K562 (cell line): ENCODE results near the gene NEURL2. TPM values are rescaled to one million over a fixed set of nuclear protein-coding genes. Genes with fewer than 3 reads are reported as not detected.

Experiments used
- CBFA2T3 ChIP-seq: fragments of 450-650 bp; IDR thresholded peaks from 2 replicates; pipeline ENCODE4 v1.6.1; 2017
- ELF4 ChIP-seq: fragments of 450-650 bp; formaldehyde crosslinking; IDR thresholded peaks from 2 replicates; pipeline ENCODE4 v1.4.0; 2022; ENCODE audit warnings: missing genetic modification characterization
- ELK3 ChIP-seq: fragments of 450-650 bp; formaldehyde crosslinking; IDR thresholded peaks from 2 replicates; pipeline ENCODE4 v1.4.0; 2020; ENCODE audit warnings: mild to moderate bottlenecking
- ETV6 ChIP-seq, 3 experiments: fragments of 150-350 bp in 1 of 3; sonication (generic) in 1 of 3; formaldehyde crosslinking in 1 of 3; IDR thresholded peaks; 2 replicates each; pipeline versions ENCODE4 v1.6.1 to v1.8.0; 2014 to 2022; ENCODE audit warnings: borderline replicate concordance in 2 of 3, low read depth in 2 of 3, antibody characterized with exemption in 1 of 3, low read length in 1 of 3, mild to moderate bottlenecking in 1 of 3, missing genetic modification reagents in 1 of 3
- FOXA3 ChIP-seq, 2 experiments: fragments of 450-650 bp in 1 of 2; sonication (generic) in 1 of 2; formaldehyde crosslinking; IDR thresholded peaks in 1 of 2; conservative IDR thresholded peaks in 1 of 2; 2 replicates each; pipeline versions ENCODE4 v1.4.0 to v1.8.0; 2020 to 2022; ENCODE audit warnings: mild to moderate bottlenecking in 2 of 2, missing genetic modification reagents in 1 of 2
- MAFK ChIP-seq: IDR thresholded peaks from 2 replicates; pipeline ENCODE4 v1.6.1; 2011; ENCODE audit warnings: low read length, improper control_type of control experiment
- MIER1 ChIP-seq: fragments of 450-650 bp; IDR thresholded peaks from 2 replicates; pipeline ENCODE4 v1.6.1; 2016; ENCODE audit warnings: antibody characterized with exemption, mild to moderate bottlenecking, low read depth
- MYBL2 ChIP-seq, 2 experiments: fragments of 450-650 bp in 1 of 2; sonication (generic) in 1 of 2; formaldehyde crosslinking in 1 of 2; IDR thresholded peaks; 2 replicates each; pipeline versions ENCODE4 v1.6.1 to v1.8.1; 2017 to 2022; ENCODE audit warnings: borderline replicate concordance in 1 of 2, inconsistent platforms in 1 of 2, low read depth in 1 of 2, mild to moderate bottlenecking in 1 of 2, missing genetic modification reagents in 1 of 2, moderate library complexity in 1 of 2
- NFIC ChIP-seq: fragments of 450-650 bp; IDR thresholded peaks from 2 replicates; pipeline ENCODE4 v1.6.1; 2017; ENCODE audit warnings: mild to moderate bottlenecking, inconsistent platforms
- NR2C2 ChIP-seq, 2 experiments: fragments of 200-800 bp in 1 of 2; sonication (Bioruptor generic) in 1 of 2; sonication (generic) in 1 of 2; formaldehyde crosslinking in 1 of 2; IDR thresholded peaks; 2 replicates each; pipeline versions ENCODE4 v1.6.1 to v1.8.0; 2016 to 2022; ENCODE audit warnings: mild to moderate bottlenecking in 1 of 2, missing compliant biosample characterization in 1 of 2, missing genetic modification characterization in 1 of 2, missing genetic modification reagents in 1 of 2
- PHTF2 ChIP-seq: fragments of 250-450 bp; sonication (Bioruptor Pico); IDR thresholded peaks from 2 replicates; pipeline ENCODE4 v1.5.0; 2021; ENCODE audit warnings: mild to moderate bottlenecking
- RNF2 ChIP-seq: sonication (generic); IDR thresholded peaks from 2 replicates; pipeline ENCODE4 v1.6.1; 2016
- polyA plus RNA-seq, 8 experiments: library from polyadenylated mRNA; depleted of rRNA in 4 of 8; stranded (reverse) in 5 of 8; unstranded in 3 of 8; fragments of >200 nt; fragmentation: Nextera tagmentation in 2 of 8; fragmentation: Illumina TruSeq in 1 of 8; extraction: Ambion mirVana in 2 of 8; extraction: Trizol in 1 of 8; gene quantifications; 2 replicates each; pipeline versions ENCODE4 v1.2.1 to v1.2.3, GENCODE V29; 2011 to 2014; ENCODE audit warnings: inconsistent platforms in 1 of 8, missing spikeins in 1 of 8
- total RNA-seq, 7 experiments: library from RNA; depleted of rRNA in 6 of 7; stranded (reverse); fragments of >200 nt in 6 of 7; fragmentation: Illumina TruSeq in 2 of 7; extraction: Trizol in 2 of 7; gene quantifications; 2 replicates each; pipeline versions ENCODE4 v1.2.1 to v1.2.3, GENCODE V29; 2011 to 2021; ENCODE audit warnings: low replicate concordance in 1 of 7

Gene NEURL2
- total and polyA plus RNA-seq, 9 of the 15 experiments (the other 6 are each of a cell fraction or from before 2014, with no cell fraction given): 0.22 to 1.9 (median 0.50) TPM; not detected in 1

- TF ChIP-seq FOXA3 (CRISPR knock-in tag; conservative IDR thresholded peaks at IDR 0.05 in 1 of 2, IDR thresholded peaks at IDR 0.05 in 1 of 2) (no peak; a peak in 1 of 4 replicates), PHTF2 (CRISPR knock-in tag) (no peak), RNF2 (no peak; the same call in 1 of the 2 replicates), NFIC (no peak), CBFA2T3 (no peak), ELK3 (CRISPR knock-in tag) (no peak), NR2C2 (CRISPR knock-in tag; IDR thresholded peaks at IDR 0.05) (peak; percentile 96), NR2C2 (tag; IDR thresholded peaks at IDR 0.05) (peak; percentile 99), MIER1 (no peak), ETV6 (IDR thresholded peaks at IDR 0.05; ENCODE audit: borderline replicate concordance in 1 of 2, low read depth in 2 of 2, low read length in 1 of 2) (no peak), ETV6 (CRISPR knock-in tag; IDR thresholded peaks at IDR 0.05; ENCODE audit: borderline replicate concordance) (no peak), MAFK (no peak), MYBL2 (IDR thresholded peaks at IDR 0.05; ENCODE audit: low read depth) (no peak), MYBL2 (CRISPR knock-in tag; IDR thresholded peaks at IDR 0.05; ENCODE audit: borderline replicate concordance) (no peak), ELF4 (CRISPR knock-in tag) (0 out of 2 replicates have a peak, but pooled peaks have one; percentile 62)
These were observed 33.7 kb downstream of the NEURL2 start, which contains the start of the genes ACOT8 and ZSWIM3 (continued) for GRCh38 chr20:45857114-45857881.
